Natural killer cell treated with Interleukin-12 subunit alpha and Interleukin-12 subunit beta and Interleukin-15 and Interleukin-18, amount 100 ng/mL, for 72 hours (primary cell): ENCODE data around the gene ZRANB3. TPM values are rescaled to one million over a fixed set of nuclear protein-coding genes. Genes with fewer than 3 reads are reported as not detected.
"Not testable (repeated sequence)": the region's sequence is repeated elsewhere in the genome, so short reads cannot be mapped to it uniquely, and the experiment has no call there.

Source experiments
- ATAC-seq, 2 donors: fragments of 150-1000 bp; cut with Tn5 transposase in 1 of 2; sonication (Bioruptor Pico), chemical (Tn5 transposase) in 1 of 2; 2 replicates each; pipeline ENCODE4 v1.10.0; 2021
- DNase-seq: peaks from one replicate; pipeline ENCODE4 v3.0.0; 2022; ENCODE audit warnings: low spot score
- H3K27ac Mint-ChIP-seq, 2 donors: 1 replicate in 1 of 2; 2 replicates in 1 of 2; pipeline ENCODE4 v1.8.0; 2022; ENCODE audit warnings: mixed read lengths in 2 of 2, mild to moderate bottlenecking in 1 of 2, moderate library complexity in 1 of 2
- H3K27me3 Mint-ChIP-seq, 2 donors: 1 replicate in 1 of 2; 2 replicates in 1 of 2; pipeline ENCODE4 v1.8.0; 2022; ENCODE audit warnings: mixed read lengths in 2 of 2
- H3K36me3 Mint-ChIP-seq: one replicate; pipeline ENCODE4 v1.8.0; 2022; ENCODE audit warnings: mixed read lengths
- H3K4me1 Mint-ChIP-seq, 2 donors: 1 replicate in 1 of 2; 2 replicates in 1 of 2; pipeline ENCODE4 v1.8.0; 2022; ENCODE audit warnings: low read depth in 2 of 2, mixed read lengths in 2 of 2, mild to moderate bottlenecking in 1 of 2
- H3K4me3 Mint-ChIP-seq: one replicate; pipeline ENCODE4 v1.8.0; 2022; ENCODE audit warnings: mixed read lengths
- H3K9me3 Mint-ChIP-seq: 2 replicates; pipeline ENCODE4 v1.8.0; 2022; ENCODE audit warnings: mixed read lengths
- total RNA-seq, 2 donors: library from RNA; stranded (reverse); gene quantifications; one replicate each; pipeline ENCODE4 v1.2.3, GENCODE V29; 2022

Gene ZRANB3
- total RNA-seq, 2 donors from 2014 or later = 7.0 to 13.8 TPM

GRCh38 chr2:135456431-135456830 is 74.6 kb downstream of the ZRANB3 start:
- Mint-ChIP-seq H3K36me3 (peaks cover 23% of the 10 kb centered on the region), H3K4me3 (no peak overlapping the region)
- no peak for ATAC-seq

GRCh38 chr2:135454608-135455007 is 76.4 kb downstream of the ZRANB3 start:
- no peak for DNase-seq
- H3K4me1 Mint-ChIP-seq = peaks cover 0 to 4% of the 10 kb centered on the region in 2 donors
- ATAC-seq = no peak
- H3K27me3 Mint-ChIP-seq = no peaks in the 10 kb centered on the region
- no peak overlapping the region for H3K4me3 Mint-ChIP-seq
- H3K27ac Mint-ChIP-seq = no peak overlapping the region
- peaks cover 15% of the 10 kb centered on the region for H3K9me3 Mint-ChIP-seq
- peaks cover 25% of the 10 kb centered on the region for H3K36me3 Mint-ChIP-seq

More at GRCh38 chr2:135456431-135456830, 74.6 kb downstream of the ZRANB3 start:
- DNase-seq = no peak
- H3K27me3 Mint-ChIP-seq = no peaks in the 10 kb centered on the region
- no peak overlapping the region for H3K27ac Mint-ChIP-seq
- H3K4me1 Mint-ChIP-seq = peaks cover 0 to 3% of the 10 kb centered on the region in 2 donors
- peaks cover 14% of the 10 kb centered on the region for H3K9me3 Mint-ChIP-seq

DNA sequence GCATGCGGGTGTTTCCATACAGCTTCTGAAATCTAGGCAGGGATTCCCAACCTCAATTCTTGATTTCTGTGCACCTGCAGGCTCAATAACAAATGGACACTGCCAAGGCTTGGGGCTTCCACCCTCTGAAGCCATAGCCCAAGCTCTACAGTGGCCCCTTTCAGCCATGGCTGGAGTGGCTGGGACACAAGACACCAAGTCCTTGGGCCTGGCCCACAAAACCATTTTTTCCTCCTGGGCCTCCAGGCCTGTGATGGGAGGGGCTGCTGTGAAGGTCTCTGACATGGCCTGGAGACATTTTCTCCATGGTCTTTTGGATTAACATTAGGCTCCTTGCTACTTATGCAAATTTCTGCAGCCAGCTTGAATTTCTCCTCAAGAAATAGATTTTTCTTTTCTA is 78.0 kb downstream of the ZRANB3 start:
- H3K4me1 Mint-ChIP-seq, H3K27ac Mint-ChIP-seq, DNase-seq, H3K27me3 Mint-ChIP-seq, H3K4me3 Mint-ChIP-seq, ATAC-seq: not testable (repeated sequence)
- Mint-ChIP-seq H3K9me3 (peaks cover 15% of the 10 kb centered on the region), H3K36me3 (peaks cover 22% of the 10 kb centered on the region)

DNA sequence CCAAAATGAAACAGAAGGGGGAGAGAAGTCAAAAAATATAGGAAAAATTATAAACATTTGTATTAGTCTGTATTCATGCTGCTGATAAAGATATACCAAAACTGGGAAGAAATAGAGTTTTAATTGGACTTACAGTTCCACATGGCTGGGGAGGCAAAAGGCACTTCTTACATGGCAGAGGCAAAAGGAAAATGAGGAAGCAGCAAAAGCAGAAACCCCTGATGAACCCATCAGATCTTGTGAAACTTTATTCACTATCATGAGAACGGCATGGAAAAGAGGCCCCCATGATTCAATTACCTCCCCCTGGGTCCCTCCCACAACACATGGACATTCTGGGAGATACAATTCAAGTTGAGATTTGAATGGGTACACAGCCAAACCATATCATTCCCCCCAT is 79.1 kb downstream of the ZRANB3 start:
- Mint-ChIP-seq H3K4me3 (no peak overlapping the region), H3K9me3 (peaks cover 15% of the 10 kb centered on the region), H3K27me3 (no peaks in the 10 kb centered on the region), H3K4me1 (peaks cover 0 to 4% of the 10 kb centered on the region in 2 donors), H3K27ac (no peak overlapping the region), H3K36me3 (peaks cover 19% of the 10 kb centered on the region)
- DNase-seq (no peak), ATAC-seq (no peak)

DNA sequence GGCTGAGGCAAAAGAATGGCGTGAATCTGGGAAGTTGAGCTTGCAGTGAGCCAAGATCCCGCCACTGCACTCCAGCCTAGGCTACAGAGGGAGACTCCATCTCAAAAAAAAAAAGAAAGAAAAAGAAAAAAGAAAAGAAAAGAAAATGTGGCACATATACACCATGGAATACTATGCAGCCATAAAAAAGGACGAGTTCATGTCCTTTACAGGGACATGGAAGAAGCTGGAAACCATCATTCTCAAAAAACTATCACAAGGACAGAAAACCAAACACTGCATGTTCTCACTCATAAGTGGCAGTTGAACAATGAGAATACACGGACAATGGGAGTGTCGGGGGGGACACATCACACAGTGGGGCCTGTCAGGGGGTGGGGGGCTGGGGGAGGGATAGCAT is 88.0 kb downstream of the ZRANB3 start:
- H3K36me3 Mint-ChIP-seq, H3K4me3 Mint-ChIP-seq, H3K27me3 Mint-ChIP-seq, H3K27ac Mint-ChIP-seq, ATAC-seq, DNase-seq, H3K9me3 Mint-ChIP-seq, H3K4me1 Mint-ChIP-seq: not testable (repeated sequence)

DNA sequence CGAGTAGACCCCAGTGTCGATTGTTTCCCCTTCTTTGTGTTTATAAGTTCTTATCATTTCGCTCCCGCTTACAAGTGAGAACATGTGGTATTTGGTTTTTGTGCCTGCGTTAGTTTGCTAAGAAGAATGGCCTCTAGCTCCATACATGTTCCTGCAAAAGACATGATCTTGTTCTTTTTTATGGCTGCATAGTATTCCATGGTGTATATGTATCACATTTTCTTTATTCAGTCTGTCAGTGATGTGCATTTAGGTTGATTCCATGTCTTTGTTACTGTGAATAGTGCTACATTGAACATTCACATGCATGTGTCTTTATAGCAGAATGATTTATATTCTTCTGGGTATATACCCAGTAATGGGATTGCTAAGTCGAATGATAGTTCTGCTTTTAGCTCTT is 95.9 kb downstream of the ZRANB3 start:
- not testable (repeated sequence) for ATAC-seq

GRCh38 chr2:135424849-135425248 is 106.2 kb downstream of the ZRANB3 start:
- Mint-ChIP-seq H3K9me3 (peaks cover 12% of the 10 kb centered on the region), H3K36me3 (peaks cover 19% of the 10 kb centered on the region), H3K4me1 (peaks cover 0 to 6% of the 10 kb centered on the region in 2 donors), H3K27me3 (no peaks in the 10 kb centered on the region), H3K27ac (no peak overlapping the region), H3K4me3 (no peak overlapping the region)
- no peak for ATAC-seq
- no peak for DNase-seq

More for the DNA sequence above, 95.9 kb downstream of the ZRANB3 start:
- H3K36me3 Mint-ChIP-seq, H3K27ac Mint-ChIP-seq, H3K27me3 Mint-ChIP-seq, H3K4me1 Mint-ChIP-seq, H3K9me3 Mint-ChIP-seq, DNase-seq, H3K4me3 Mint-ChIP-seq: not testable (repeated sequence)

DNA sequence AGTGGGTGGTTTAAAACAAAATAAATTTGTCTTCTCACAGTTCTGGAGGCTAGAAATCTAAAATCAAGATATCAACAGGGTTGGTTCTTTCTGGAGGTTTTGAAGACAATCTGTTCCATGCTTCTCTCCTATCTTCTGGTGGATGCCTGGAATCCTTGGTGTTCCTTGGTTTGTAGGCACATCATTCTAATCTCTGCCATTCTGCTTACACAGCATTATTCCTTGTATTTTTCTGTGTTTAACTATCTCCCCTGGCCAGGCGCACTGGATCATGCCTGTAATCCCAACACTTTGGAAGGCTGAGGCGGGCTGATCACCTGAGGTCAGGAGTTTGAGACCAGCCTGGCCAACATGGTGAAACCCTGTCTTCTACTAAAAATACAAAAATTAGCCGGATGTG is 108.1 kb downstream of the ZRANB3 start:
- Mint-ChIP-seq H3K27ac (no peak overlapping the region), H3K9me3 (peaks cover 15% of the 10 kb centered on the region), H3K36me3 (peaks cover 25% of the 10 kb centered on the region), H3K27me3 (no peaks in the 10 kb centered on the region), H3K4me3 (no peak overlapping the region), H3K4me1 (peaks cover 0 to 6% of the 10 kb centered on the region in 2 donors)
- ATAC-seq = no peak
- no peak for DNase-seq

DNA sequence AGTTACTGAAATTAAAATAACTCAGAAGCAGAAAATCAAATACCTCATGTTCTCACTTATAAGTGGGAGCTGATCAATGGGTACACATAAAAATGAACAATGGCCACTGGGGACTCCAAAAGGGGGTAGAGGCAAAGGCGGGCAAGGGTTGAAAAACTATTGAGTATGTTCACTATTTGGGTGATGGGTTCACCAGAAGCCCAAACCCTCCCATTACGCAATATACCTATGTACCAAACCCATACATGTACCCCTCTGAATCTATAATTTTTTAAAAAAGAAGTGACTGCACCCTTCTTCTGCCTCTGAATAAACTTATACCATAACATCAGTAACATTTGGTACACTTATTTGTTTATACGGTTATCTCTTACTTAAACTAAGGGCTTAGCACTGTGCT is 119.4 kb downstream of the ZRANB3 start:
- Mint-ChIP-seq H3K27ac (no peak overlapping the region), H3K9me3 (peaks cover 4% of the 10 kb centered on the region), H3K4me1 (no peaks in the 10 kb centered on the region), H3K4me3 (no peak overlapping the region), H3K27me3 (no peaks in the 10 kb centered on the region), H3K36me3 (peaks cover 19% of the 10 kb centered on the region)
- DNase-seq (no peak), ATAC-seq (no peak)

DNA sequence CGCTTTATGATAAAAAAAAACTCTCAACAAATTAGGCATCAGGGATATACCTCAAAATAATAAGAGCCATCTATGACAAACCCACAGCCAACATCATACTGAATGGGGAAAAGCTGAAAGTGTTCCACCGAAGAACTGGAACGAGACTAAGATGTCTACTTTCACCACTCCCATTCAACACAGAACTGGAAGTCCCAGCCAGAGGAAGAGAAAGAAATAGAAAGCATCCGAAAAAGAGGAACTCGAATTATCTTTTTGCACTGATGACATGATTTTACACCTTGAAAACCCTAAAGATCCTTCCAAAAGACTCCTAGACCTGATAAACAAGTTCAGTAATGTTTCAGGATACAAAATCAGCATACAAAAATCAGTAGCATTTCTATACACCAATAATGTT is 121.6 kb downstream of the ZRANB3 start:
- H3K4me3 Mint-ChIP-seq = no peak overlapping the region

GRCh38 chr2:135396259-135396658 is 134.8 kb downstream of the ZRANB3 start:
- not testable (repeated sequence) for H3K36me3 Mint-ChIP-seq, ATAC-seq, H3K4me3 Mint-ChIP-seq, H3K27ac Mint-ChIP-seq, DNase-seq, H3K27me3 Mint-ChIP-seq, H3K9me3 Mint-ChIP-seq, H3K4me1 Mint-ChIP-seq

More for the DNA sequence above, 121.6 kb downstream of the ZRANB3 start:
- Mint-ChIP-seq H3K27ac (no peak overlapping the region), H3K36me3 (peaks cover 28% of the 10 kb centered on the region), H3K9me3 (peaks cover 24% of the 10 kb centered on the region), H3K27me3 (no peaks in the 10 kb centered on the region), H3K4me1 (no peaks in the 10 kb centered on the region)
- ATAC-seq (no peak), DNase-seq (no peak)

DNA sequence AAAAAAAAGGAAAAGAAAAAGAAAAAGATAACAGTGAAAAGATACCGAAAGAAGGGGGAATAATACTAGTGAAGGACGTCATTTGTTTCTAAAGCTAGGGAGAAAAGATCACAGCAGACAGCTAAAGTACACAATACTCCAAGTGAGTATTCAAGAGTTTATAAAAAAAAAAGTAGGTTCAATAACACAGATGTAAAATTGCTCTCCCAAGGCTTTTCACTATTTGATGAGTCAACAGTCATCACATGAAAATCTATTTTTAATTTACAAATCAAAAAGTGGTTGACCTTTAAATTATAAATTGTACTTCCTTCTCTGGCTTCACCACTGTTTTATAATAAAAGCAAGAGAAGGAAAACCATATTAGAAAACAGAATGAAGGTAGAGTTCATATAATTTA is 144.0 kb downstream of the ZRANB3 start:
- H3K27ac Mint-ChIP-seq = no peak overlapping the region
- H3K9me3 Mint-ChIP-seq = peaks cover 15% of the 10 kb centered on the region
- DNase-seq (no peak), ATAC-seq (no peak)
- H3K27me3 Mint-ChIP-seq = no peaks in the 10 kb centered on the region
- no peak overlapping the region for H3K4me3 Mint-ChIP-seq
- no peaks in the 10 kb centered on the region for H3K4me1 Mint-ChIP-seq
- H3K36me3 Mint-ChIP-seq = peaks cover 19% of the 10 kb centered on the region

GRCh38 chr2:135378591-135378990 is 152.4 kb downstream of the ZRANB3 start:
- Mint-ChIP-seq H3K27me3 (no peaks in the 10 kb centered on the region), H3K27ac (no peak overlapping the region), H3K4me1 (no peaks in the 10 kb centered on the region), H3K4me3 (no peak overlapping the region), H3K9me3 (peaks cover 26% of the 10 kb centered on the region), H3K36me3 (peaks cover 32% of the 10 kb centered on the region)
- ATAC-seq (no peak), DNase-seq (no peak)

DNA sequence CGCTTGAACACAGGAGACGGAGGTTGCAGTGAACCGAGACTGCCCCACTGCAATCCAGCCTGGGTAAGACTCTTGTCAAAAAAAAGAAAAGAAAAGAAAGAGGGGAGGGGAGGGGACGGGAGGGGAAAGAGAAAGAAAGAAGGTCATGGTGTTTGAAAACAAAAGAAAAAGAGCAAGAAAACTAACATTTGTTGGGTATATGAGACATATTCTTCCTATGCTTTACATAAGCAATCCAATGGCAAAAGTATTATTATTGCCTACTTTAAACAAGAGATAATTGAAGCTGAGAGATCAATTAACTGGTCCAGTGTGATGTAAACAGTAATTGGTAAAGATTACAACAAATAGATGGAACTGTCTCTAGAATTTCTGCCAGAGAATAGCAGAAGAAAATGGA is 157.3 kb downstream of the ZRANB3 start:
- no peaks in the 10 kb centered on the region for H3K4me1 Mint-ChIP-seq
- H3K27ac Mint-ChIP-seq = no peak overlapping the region
- no peaks in the 10 kb centered on the region for H3K27me3 Mint-ChIP-seq
- ATAC-seq (no peak), DNase-seq (no peak)
- H3K36me3 Mint-ChIP-seq = peaks cover 4% of the 10 kb centered on the region
- peaks cover 7% of the 10 kb centered on the region for H3K9me3 Mint-ChIP-seq
- no peak overlapping the region for H3K4me3 Mint-ChIP-seq

GRCh38 chr2:135349941-135350340 is 181.1 kb downstream of the ZRANB3 start:
- Mint-ChIP-seq H3K4me3 (no peak overlapping the region), H3K36me3 (peaks cover 17% of the 10 kb centered on the region)
- ATAC-seq = no peak

More at GRCh38 chr2:135349941-135350340, 181.1 kb downstream of the ZRANB3 start:
- peaks cover 5% of the 10 kb centered on the region for H3K9me3 Mint-ChIP-seq
- H3K27me3 Mint-ChIP-seq = no peaks in the 10 kb centered on the region
- H3K4me1 Mint-ChIP-seq = no peaks in the 10 kb centered on the region
- DNase-seq = no peak
- no peak overlapping the region for H3K27ac Mint-ChIP-seq
